GM12892 (cell line): ENCODE data around the gene LASP1NB.

ENCODE experiments used
- POLR2A ChIP-seq: IDR thresholded peaks from 2 replicates; pipeline ENCODE4 v1.6.1; 2011; ENCODE audit warnings: low read depth, low read length, control low read depth
- POLR2AphosphoS5 ChIP-seq: IDR thresholded peaks from 2 replicates; pipeline ENCODE4 v1.6.1; 2011; ENCODE audit warnings: low read depth, low read length, control low read depth
- TAF1 ChIP-seq: IDR thresholded peaks from 2 replicates; pipeline ENCODE4 v1.6.1; 2011; ENCODE audit warnings: low read depth, mild to moderate bottlenecking, control low read depth, low read length, borderline replicate concordance

DNA sequence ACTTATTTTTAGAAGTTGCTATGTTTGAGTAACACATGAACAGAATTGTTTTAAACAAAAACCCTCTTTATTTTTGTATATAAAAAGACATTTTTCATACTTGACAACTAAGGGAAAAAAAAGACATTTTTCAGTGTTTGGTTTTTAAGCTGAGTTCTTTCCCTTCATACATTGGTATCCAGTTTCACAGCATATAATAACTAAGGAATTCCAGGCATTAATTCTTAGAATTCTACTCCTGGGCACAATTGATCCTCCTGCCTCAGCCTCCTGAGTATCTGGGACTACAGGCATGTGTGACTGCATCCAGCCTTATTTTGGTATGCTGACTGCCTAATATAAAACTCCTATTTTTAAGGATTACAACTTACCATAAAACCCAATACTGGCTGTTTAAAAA is 33.3 kb downstream of the LASP1NB start:
- TF ChIP-seq POLR2A (no peak), POLR2AphosphoS5 (no peak), TAF1 (no peak)
